Measurements from ENCODE around the gene PLK3. TPM values are rescaled to one million over a fixed set of nuclear protein-coding genes. Genes with fewer than 3 reads are reported as not detected.

The PLK3 gene
- total RNA-seq, 1 donor from 2014 or later = 18.5 TPM

- no peak for DNase-seq (ENCODE audit: extremely low spot score, unreplicated experiment)
Observed at GRCh38 chr1:44828003-44828651, 27.9 kb downstream of the PLK3 start.

GRCh38 chr1:44828841-44829440 lies 28.8 kb downstream of the PLK3 start:
- no peak for DNase-seq (ENCODE audit: extremely low spot score, unreplicated experiment)
- no peaks in the 10 kb centered on the region for H3K36me3 Mint-ChIP-seq
- H3K27ac Mint-ChIP-seq = no peak overlapping the region
- H3K9me3 Mint-ChIP-seq = no peaks in the 10 kb centered on the region
- no peak overlapping the region for H3K4me3 Mint-ChIP-seq
- H3K4me1 Mint-ChIP-seq (ENCODE audit: unreplicated experiment) = peaks cover 12% of the 10 kb centered on the region
- H3K27me3 Mint-ChIP-seq = no peaks in the 10 kb centered on the region
- no peak for TF ChIP-seq CTCF (conservative IDR thresholded peaks at IDR 0.05)

More at GRCh38 chr1:44828003-44828651, 27.9 kb downstream of the PLK3 start:
- no peak for TF ChIP-seq CTCF (conservative IDR thresholded peaks at IDR 0.05)
- no peaks in the 10 kb centered on the region for H3K9me3 Mint-ChIP-seq
- no peak overlapping the region for H3K4me3 Mint-ChIP-seq
- no peaks in the 10 kb centered on the region for H3K36me3 Mint-ChIP-seq
- H3K27ac Mint-ChIP-seq = no peak overlapping the region
- H3K27me3 Mint-ChIP-seq = no peaks in the 10 kb centered on the region
- H3K4me1 Mint-ChIP-seq (ENCODE audit: unreplicated experiment) = peaks cover 12% of the 10 kb centered on the region

- Mint-ChIP-seq H3K36me3 (no peaks in the 10 kb centered on the region), H3K4me3 (no peak overlapping the region), H3K9me3 (no peaks in the 10 kb centered on the region), H3K4me1 (ENCODE audit: unreplicated experiment) (peaks cover 12% of the 10 kb centered on the region), H3K27ac (no peak overlapping the region), H3K27me3 (no peaks in the 10 kb centered on the region)
- TF ChIP-seq CTCF (conservative IDR thresholded peaks at IDR 0.05) = no peak
- DNase-seq (ENCODE audit: extremely low spot score, unreplicated experiment) = no peak
Observed at GRCh38 chr1:44829506-44830384, 29.6 kb downstream of the PLK3 start.

GRCh38 chr1:44830900-44831304 lies 30.7 kb downstream of the PLK3 start:
- no peaks in the 10 kb centered on the region for H3K36me3 Mint-ChIP-seq
- peak overlapping the region; percentile 77 for H3K27ac Mint-ChIP-seq
- TF ChIP-seq CTCF (conservative IDR thresholded peaks at IDR 0.05) = no peak
- H3K4me3 Mint-ChIP-seq = no peak overlapping the region
- peaks cover 17% of the 10 kb centered on the region for H3K4me1 Mint-ChIP-seq (ENCODE audit: unreplicated experiment)
- no peaks in the 10 kb centered on the region for H3K9me3 Mint-ChIP-seq
- no peaks in the 10 kb centered on the region for H3K27me3 Mint-ChIP-seq
- no peak for DNase-seq (ENCODE audit: extremely low spot score, unreplicated experiment)

- DNase-seq (ENCODE audit: extremely low spot score, unreplicated experiment) = no peak
- Mint-ChIP-seq H3K4me1 (ENCODE audit: unreplicated experiment) (peaks cover 20% of the 10 kb centered on the region), H3K9me3 (no peaks in the 10 kb centered on the region), H3K4me3 (peak overlapping the region; percentile 17), H3K27me3 (no peaks in the 10 kb centered on the region), H3K36me3 (no peaks in the 10 kb centered on the region), H3K27ac (peak overlapping the region; percentile 77)
- TF ChIP-seq CTCF (conservative IDR thresholded peaks at IDR 0.05) = no peak
Observed at GRCh38 chr1:44831516-44831915, 31.3 kb downstream of the PLK3 start.
